A673 (cell line): ENCODE measurements around the gene DNMBP. TPM values are rescaled to one million over a fixed set of nuclear protein-coding genes. Genes with fewer than 3 reads are reported as not detected.

Experiments
- BruUV-seq: library from RNA; stranded (reverse); fragments of 400-500 nt; replicated peaks from 2 replicates; lab custom pipeline; 2021; lab: Mats Ljungman, UMichigan
- CTCF ChIA-PET: fragments of 300-600 bp; sonication (Branson Sonifier 250); formaldehyde crosslinking; loops from one replicate; lab custom pipeline; 2022; ENCODE audit warnings: antibody characterized with exemption; lab: Charles Lee
- POLR2A ChIA-PET: fragments of 300-600 bp; sonication (Branson Sonifier 250); formaldehyde crosslinking; loops from one replicate; lab custom pipeline; 2022; ENCODE audit warnings: antibody characterized with exemption; ENCODE audit not compliant: low non-redundant PET; lab: Charles Lee
- DNase-seq: peaks from one replicate; pipeline ENCODE4 v3.0.0-alpha.2; 2015; ENCODE audit warnings: low spot score
- H3K27ac ChIP-seq: fragments of 200-600 bp; sonication (generic); 2 replicates; pipeline ENCODE4 v1.5.1; 2016; ENCODE audit warnings: mixed run types, low read depth, mild to moderate bottlenecking, mixed read lengths, antibody characterized with exemption, low read length; ENCODE audit not compliant: poor library complexity, severe bottlenecking
- H3K27me3 ChIP-seq: fragments of 200-600 bp; sonication (generic); replicated peaks from 2 replicates; pipeline ENCODE4 v1.6.1; 2017; ENCODE audit warnings: mixed run types, low read depth, mild to moderate bottlenecking, mixed read lengths, antibody characterized with exemption, low read length; ENCODE audit not compliant: insufficient read depth, poor library complexity
- H3K36me3 ChIP-seq: fragments of 200-600 bp; sonication (generic); 2 replicates; pipeline ENCODE4 v1.6.1; 2016; ENCODE audit warnings: mixed run types, mild to moderate bottlenecking, mixed read lengths, antibody characterized with exemption, low read length; ENCODE audit not compliant: insufficient read depth, poor library complexity, severe bottlenecking
- H3K4me1 ChIP-seq: fragments of 200-600 bp; sonication (generic); 2 replicates; pipeline ENCODE4 v1.6.1; 2017; ENCODE audit warnings: mixed run types, mild to moderate bottlenecking, mixed read lengths, antibody characterized with exemption, low read length; ENCODE audit not compliant: insufficient read depth, poor library complexity, severe bottlenecking
- H3K4me3 ChIP-seq: fragments of 200-600 bp; sonication (generic); 2 replicates; pipeline ENCODE4 v1.5.1; 2016; ENCODE audit warnings: low read depth, mixed run types, mild to moderate bottlenecking, mixed read lengths, low read length; ENCODE audit not compliant: poor library complexity, severe bottlenecking
- H3K9me3 ChIP-seq: fragments of 200-600 bp; sonication (generic); 2 replicates; pipeline ENCODE4 v1.6.1; 2016; ENCODE audit warnings: mixed run types, low read depth, mild to moderate bottlenecking, mixed read lengths, antibody characterized with exemption, low read length; ENCODE audit not compliant: poor library complexity, severe bottlenecking
- EZH2 ChIP-seq: fragments of 200-600 bp; sonication (generic); IDR thresholded peaks from 2 replicates; pipeline ENCODE4 v1.6.1; 2017; ENCODE audit warnings: borderline replicate concordance, low read depth, mild to moderate bottlenecking, mixed read lengths, antibody characterized with exemption, low read length; ENCODE audit not compliant: poor library complexity, severe bottlenecking
- intact Hi-C: fragments of 100-400 bp; cut with micrococcal nuclease; formaldehyde crosslinking; loops from one replicate; pipeline ENCODE4 v1.10.0; 2022; ENCODE audit not compliant: unreplicated experiment
- total RNA-seq: library from RNA; stranded (reverse); gene quantifications from 2 replicates; pipeline ENCODE4 v1.2.3, GENCODE V29; 2021
- TF ChIP-seq, protein P1 (sequence below): fragments of 300-800, 200-600 bp; sonication (generic); conservative IDR thresholded peaks from 2 replicates; pipeline ENCODE4 v1.5.1; 2017; ENCODE audit warnings: low read depth, mild to moderate bottlenecking, antibody characterized with exemption, low read length, moderate library complexity, mixed read lengths

The DNMBP gene
- total RNA-seq, 1 experiment from 2014 or later, result 28.0 TPM

GRCh38 chr10:99894613-99895012 is 115.1 kb downstream of the DNMBP start:
- CTCF ChIA-PET, result interaction anchor here (0.7 kb wide), 1 partner anchor 537 kb away, joined by 6 read pairs; no protein-coding TSS in a partner anchor
- H3K4me3 ChIP-seq, result no peak overlapping the region
- DNase-seq, result no peak
- intact Hi-C loops, result no loop called here
- no peak overlapping the region for H3K27ac ChIP-seq
- POLR2A ChIA-PET, result no interaction called here
- H3K9me3 ChIP-seq, result no peaks in the 10 kb centered on the region
- TF ChIP-seq, protein P1, sequence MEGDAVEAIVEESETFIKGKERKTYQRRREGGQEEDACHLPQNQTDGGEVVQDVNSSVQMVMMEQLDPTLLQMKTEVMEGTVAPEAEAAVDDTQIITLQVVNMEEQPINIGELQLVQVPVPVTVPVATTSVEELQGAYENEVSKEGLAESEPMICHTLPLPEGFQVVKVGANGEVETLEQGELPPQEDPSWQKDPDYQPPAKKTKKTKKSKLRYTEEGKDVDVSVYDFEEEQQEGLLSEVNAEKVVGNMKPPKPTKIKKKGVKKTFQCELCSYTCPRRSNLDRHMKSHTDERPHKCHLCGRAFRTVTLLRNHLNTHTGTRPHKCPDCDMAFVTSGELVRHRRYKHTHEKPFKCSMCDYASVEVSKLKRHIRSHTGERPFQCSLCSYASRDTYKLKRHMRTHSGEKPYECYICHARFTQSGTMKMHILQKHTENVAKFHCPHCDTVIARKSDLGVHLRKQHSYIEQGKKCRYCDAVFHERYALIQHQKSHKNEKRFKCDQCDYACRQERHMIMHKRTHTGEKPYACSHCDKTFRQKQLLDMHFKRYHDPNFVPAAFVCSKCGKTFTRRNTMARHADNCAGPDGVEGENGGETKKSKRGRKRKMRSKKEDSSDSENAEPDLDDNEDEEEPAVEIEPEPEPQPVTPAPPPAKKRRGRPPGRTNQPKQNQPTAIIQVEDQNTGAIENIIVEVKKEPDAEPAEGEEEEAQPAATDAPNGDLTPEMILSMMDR, result no peak
- no peak for TF ChIP-seq EZH2
- BruUV-seq, result no TSS peak
- peaks cover 7% of the 10 kb centered on the region for H3K4me1 ChIP-seq
- H3K27me3 ChIP-seq, result no peaks in the 10 kb centered on the region
- peaks cover 75% of the 10 kb centered on the region for H3K36me3 ChIP-seq

- TF ChIP-seq EZH2, result no peak
- TF ChIP-seq, protein P1, result no peak
- no peak for DNase-seq
- intact Hi-C loops, result no loop called here
- no peak overlapping the region for H3K4me3 ChIP-seq
- no peaks in the 10 kb centered on the region for H3K27me3 ChIP-seq
- POLR2A ChIA-PET, result no interaction called here
- no TSS peak for BruUV-seq
- no peak overlapping the region for H3K27ac ChIP-seq
- CTCF ChIA-PET, result no interaction called here
- peaks cover 72% of the 10 kb centered on the region for H3K36me3 ChIP-seq
- H3K4me1 ChIP-seq, result no peaks in the 10 kb centered on the region
- H3K9me3 ChIP-seq, result no peaks in the 10 kb centered on the region
These were observed 121.1 kb downstream of the DNMBP start for GRCh38 chr10:99888622-99889021.

DNA sequence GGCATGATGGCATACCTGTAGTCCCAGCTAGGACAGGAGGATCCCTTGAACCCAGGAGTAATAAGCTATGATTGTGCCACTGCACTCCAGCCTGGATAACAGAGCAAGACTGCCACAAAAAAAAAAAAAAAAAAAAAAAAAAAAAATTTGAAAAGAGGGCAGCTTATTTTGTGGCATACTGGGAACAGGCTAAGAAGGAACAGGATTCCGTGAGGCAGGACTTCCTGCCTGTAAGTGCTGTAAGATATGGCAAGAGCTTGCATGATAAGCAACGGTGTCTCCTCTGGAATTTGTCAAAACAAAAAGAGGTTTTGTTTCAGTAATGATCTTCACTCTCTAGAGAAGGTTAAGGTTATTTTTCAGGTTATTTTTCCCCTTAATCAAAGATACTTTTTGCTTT is 126.2 kb downstream of the DNMBP start:
- no peak overlapping the region for H3K4me3 ChIP-seq
- ChIA-PET POLR2A (no interaction called here), CTCF (interaction anchor here (0.7 kb wide), 1 partner anchor 26 kb away, joined by 3 read pairs; no protein-coding TSS in a partner anchor)
- no peak overlapping the region for H3K27ac ChIP-seq
- no peaks in the 10 kb centered on the region for H3K27me3 ChIP-seq
- no peaks in the 10 kb centered on the region for H3K9me3 ChIP-seq
- no TSS peak for BruUV-seq
- peaks cover 96% of the 10 kb centered on the region for H3K36me3 ChIP-seq
- no peak for DNase-seq
- intact Hi-C loops, result no loop called here
- no peaks in the 10 kb centered on the region for H3K4me1 ChIP-seq
- TF ChIP-seq, protein P1, result no peak
- no peak for TF ChIP-seq EZH2
